Measurements from ENCODE around the gene STUM. TPM values are rescaled to one million over a fixed set of nuclear protein-coding genes. Genes with fewer than 3 reads are reported as not detected.

The STUM gene
- total and polyA plus RNA-seq, 2 experiments from 2014 or later, result 0.07 TPM; not detected in 1

DNA sequence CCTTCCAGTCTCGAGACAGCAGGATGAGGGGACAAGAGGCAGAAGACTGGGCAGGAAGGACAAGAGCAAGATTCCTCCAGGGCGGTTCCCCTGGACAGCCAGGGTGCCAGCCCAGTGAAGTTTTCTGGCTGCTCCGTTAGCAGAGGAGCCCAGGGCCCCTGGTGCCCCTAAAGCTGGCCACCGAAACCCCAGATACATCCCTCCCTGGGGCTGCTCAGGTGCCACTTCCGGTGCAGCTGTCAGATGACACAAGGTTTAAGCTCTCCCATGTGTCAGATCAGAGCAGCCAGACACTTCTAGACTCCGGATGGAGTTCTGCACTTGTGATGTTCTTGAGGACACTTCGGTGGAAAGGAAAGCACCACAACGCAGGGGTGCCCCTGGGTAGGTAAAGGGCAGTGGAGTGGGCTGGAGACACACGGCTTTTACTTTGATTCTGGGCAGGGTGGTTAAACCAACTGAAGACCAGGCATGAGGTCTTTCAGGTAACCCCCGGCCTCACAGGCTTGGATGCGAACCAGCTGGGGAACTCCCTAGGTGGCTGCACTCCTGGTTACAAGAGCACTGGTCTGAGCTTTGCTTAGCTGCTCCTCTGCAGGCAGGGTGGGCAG is 104.9 kb downstream of the STUM start:
- 87% methylated on average over 11 of the region's 11 CpGs for WGBS (ENCODE audit: low lambda C conversion rate, missing lambda C conversion rate)
- Histone ChIP-seq H3K4me2 (no peak overlapping the region), H3K27ac (no peak overlapping the region), H3K9me2 (replicated peaks; ENCODE audit: insufficient read depth) (no peaks in the 10 kb centered on the region), H2AFZ (no peak overlapping the region), H3K4me3 (no peak overlapping the region), H3K36me3 (replicated peaks; ENCODE audit: insufficient read depth, low read depth) (no peaks in the 10 kb centered on the region), H3K4me1 (ENCODE audit: insufficient read depth) (peaks cover 15% of the 10 kb centered on the region), H3K9me3 (ENCODE audit: low read depth) (no peaks in the 10 kb centered on the region), H3K27me3 (no peaks in the 10 kb centered on the region), H4K20me1 (ENCODE audit: insufficient read depth, poor library complexity, severe bottlenecking) (no peaks in the 10 kb centered on the region), H3K79me2 (no peaks in the 10 kb centered on the region)
- TF ChIP-seq, protein P1, sequence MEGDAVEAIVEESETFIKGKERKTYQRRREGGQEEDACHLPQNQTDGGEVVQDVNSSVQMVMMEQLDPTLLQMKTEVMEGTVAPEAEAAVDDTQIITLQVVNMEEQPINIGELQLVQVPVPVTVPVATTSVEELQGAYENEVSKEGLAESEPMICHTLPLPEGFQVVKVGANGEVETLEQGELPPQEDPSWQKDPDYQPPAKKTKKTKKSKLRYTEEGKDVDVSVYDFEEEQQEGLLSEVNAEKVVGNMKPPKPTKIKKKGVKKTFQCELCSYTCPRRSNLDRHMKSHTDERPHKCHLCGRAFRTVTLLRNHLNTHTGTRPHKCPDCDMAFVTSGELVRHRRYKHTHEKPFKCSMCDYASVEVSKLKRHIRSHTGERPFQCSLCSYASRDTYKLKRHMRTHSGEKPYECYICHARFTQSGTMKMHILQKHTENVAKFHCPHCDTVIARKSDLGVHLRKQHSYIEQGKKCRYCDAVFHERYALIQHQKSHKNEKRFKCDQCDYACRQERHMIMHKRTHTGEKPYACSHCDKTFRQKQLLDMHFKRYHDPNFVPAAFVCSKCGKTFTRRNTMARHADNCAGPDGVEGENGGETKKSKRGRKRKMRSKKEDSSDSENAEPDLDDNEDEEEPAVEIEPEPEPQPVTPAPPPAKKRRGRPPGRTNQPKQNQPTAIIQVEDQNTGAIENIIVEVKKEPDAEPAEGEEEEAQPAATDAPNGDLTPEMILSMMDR (IDR thresholded peaks at IDR 0.05; ENCODE audit: poor library complexity), result no peak
- TF ChIP-seq EZH2 (IDR thresholded peaks at IDR 0.05; ENCODE audit: borderline replicate concordance) (no peak), EZH2phosphoT487 (IDR thresholded peaks at IDR 0.05; ENCODE audit: low read depth, severe bottlenecking, unreplicated experiment) (no peak)
- DNase-seq (ENCODE audit: low spot score), result no peak

DNA sequence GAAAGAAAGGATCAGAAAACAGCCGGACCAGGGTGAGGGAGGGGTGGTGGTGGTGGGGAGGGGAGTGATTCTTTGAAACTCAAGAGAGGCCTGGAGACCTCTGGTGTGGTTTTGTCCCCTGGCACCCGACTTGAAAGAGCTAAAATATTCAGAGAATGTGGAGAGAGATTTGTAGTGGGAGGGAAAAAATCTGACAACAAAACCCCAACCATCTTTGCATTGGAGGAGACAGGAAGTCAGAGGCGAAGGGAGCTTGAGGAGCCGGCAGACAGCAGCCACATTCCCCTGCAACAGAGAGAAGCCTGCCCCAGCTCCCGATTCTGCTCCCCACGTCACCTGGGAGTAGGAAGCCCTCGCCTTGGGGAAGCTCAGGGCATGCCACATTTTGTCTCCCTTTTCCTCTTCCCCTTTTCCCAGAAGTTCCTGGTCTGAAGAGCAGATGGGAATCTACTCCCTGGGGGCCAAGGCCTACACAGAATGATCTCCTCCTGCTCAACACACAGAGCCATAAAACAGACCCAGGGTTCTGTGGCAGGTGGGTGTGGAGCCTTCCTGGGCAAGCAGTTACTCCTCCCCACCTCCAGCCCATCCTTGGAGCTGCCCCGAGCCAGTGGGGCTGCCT is 105.6 kb downstream of the STUM start:
- Histone ChIP-seq H2AFZ (no peak overlapping the region), H3K4me2 (peak overlapping the region; percentile 22), H3K4me1 (ENCODE audit: insufficient read depth) (peaks cover 15% of the 10 kb centered on the region), H3K36me3 (replicated peaks; ENCODE audit: insufficient read depth, low read depth) (no peaks in the 10 kb centered on the region), H4K20me1 (ENCODE audit: insufficient read depth, poor library complexity, severe bottlenecking) (no peaks in the 10 kb centered on the region), H3K9me3 (ENCODE audit: low read depth) (no peaks in the 10 kb centered on the region), H3K4me3 (no peak overlapping the region), H3K27ac (peak overlapping the region; percentile 54), H3K9me2 (replicated peaks; ENCODE audit: insufficient read depth) (no peaks in the 10 kb centered on the region), H3K79me2 (no peaks in the 10 kb centered on the region), H3K27me3 (no peaks in the 10 kb centered on the region)
- 38% methylated on average over 8 of the region's 8 CpGs for WGBS (ENCODE audit: low lambda C conversion rate, missing lambda C conversion rate)
- DNase-seq (ENCODE audit: low spot score), result peak; percentile 34
- TF ChIP-seq EZH2 (IDR thresholded peaks at IDR 0.05; ENCODE audit: borderline replicate concordance), result no peak
- TF ChIP-seq, protein P1 (IDR thresholded peaks at IDR 0.05; ENCODE audit: poor library complexity), result no peak

DNA sequence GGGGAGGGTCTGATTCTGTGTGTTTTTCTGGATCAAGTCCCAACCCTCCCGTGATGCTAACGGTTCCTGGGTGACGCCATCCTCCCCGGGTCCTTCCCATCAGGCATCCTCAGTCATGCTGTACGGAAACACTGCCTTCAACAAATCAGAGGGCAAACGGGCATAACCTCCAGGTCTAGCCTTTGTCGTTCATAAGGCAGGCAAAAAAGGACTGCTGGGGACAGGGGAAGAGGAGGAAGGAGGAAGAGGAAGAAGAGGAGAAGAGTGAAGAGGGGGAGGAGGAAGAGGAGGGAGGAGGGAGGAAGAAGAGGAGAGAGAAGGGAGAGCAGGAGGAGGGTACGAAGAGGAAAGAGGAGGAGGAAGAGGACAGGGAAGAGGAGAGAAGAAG is 106.1 kb downstream of the STUM start:
- Histone ChIP-seq H3K9me3 (ENCODE audit: low read depth) (no peaks in the 10 kb centered on the region), H3K27ac (peak overlapping the region; percentile 54), H3K79me2 (no peaks in the 10 kb centered on the region), H3K4me2 (peak overlapping the region; percentile 22), H4K20me1 (ENCODE audit: insufficient read depth, poor library complexity, severe bottlenecking) (no peaks in the 10 kb centered on the region), H3K4me3 (no peak overlapping the region), H3K9me2 (replicated peaks; ENCODE audit: insufficient read depth) (no peaks in the 10 kb centered on the region), H2AFZ (no peak overlapping the region), H3K36me3 (replicated peaks; ENCODE audit: insufficient read depth, low read depth) (no peaks in the 10 kb centered on the region), H3K27me3 (no peaks in the 10 kb centered on the region), H3K4me1 (ENCODE audit: insufficient read depth) (peaks cover 15% of the 10 kb centered on the region)
- WGBS (ENCODE audit: low lambda C conversion rate, missing lambda C conversion rate), result 80% methylated on average over 8 of the region's 8 CpGs
- no peak for DNase-seq (ENCODE audit: low spot score)
- TF ChIP-seq, protein P1 (IDR thresholded peaks at IDR 0.05; ENCODE audit: poor library complexity), result no peak
- no peak for TF ChIP-seq EZH2phosphoT487 (IDR thresholded peaks at IDR 0.05; ENCODE audit: low read depth, severe bottlenecking, unreplicated experiment)
- no peak for TF ChIP-seq EZH2 (IDR thresholded peaks at IDR 0.05; ENCODE audit: borderline replicate concordance)
